Breast epithelium (tissue), 3 donors: ENCODE results near the gene OR9A2.

Source experiments
- CTCF ChIP-seq, 3 donors: fragments of 450-650 bp; IDR thresholded peaks; one replicate each; pipeline ENCODE4 v1.5.1; 2016 to 2017; ENCODE audit warnings: antibody characterized with exemption in 3 of 3, mild to moderate bottlenecking in 3 of 3, moderate library complexity in 3 of 3
- POLR2A ChIP-seq: fragments of 450-650 bp; IDR thresholded peaks from one replicate; pipeline ENCODE4 v1.6.1; 2016; ENCODE audit warnings: antibody characterized with exemption, mild to moderate bottlenecking, moderate library complexity
- POLR2AphosphoS5 ChIP-seq, 3 donors: sonication (generic); formaldehyde crosslinking; IDR thresholded peaks; one replicate each; pipeline ENCODE4 v1.6.1; 2017; ENCODE audit warnings: antibody characterized with exemption in 3 of 3

GRCh38 chr7:143015926-143016490 lies 10.9 kb downstream of the OR9A2 start:
- TF ChIP-seq CTCF (IDR thresholded peaks at IDR 0.05): no peak
- TF ChIP-seq POLR2AphosphoS5 (IDR thresholded peaks at IDR 0.05): no peak
- TF ChIP-seq POLR2A: no peak
